IMR-90 (cell line): ENCODE data around the gene CD55. TPM values are rescaled to one million over a fixed set of nuclear protein-coding genes. Genes with fewer than 3 reads are reported as not detected.

Source experiments
- ATAC-seq: fragments of 200-7000 bp; cut with Tn5 transposase; 2 replicates; pipeline ENCODE4 v1.9.1; 2020; ENCODE audit warnings: low read depth, mild to moderate bottlenecking, moderate library complexity
- BruUV-seq: library from RNA; stranded (reverse); fragments of 400-500 nt; replicated peaks from 2 replicates; lab custom pipeline; 2021; lab: Mats Ljungman, UMichigan
- CTCF ChIA-PET: fragments of 300-600 bp; formaldehyde crosslinking; extraction: SDS; loops from one replicate; lab custom pipeline; 2021; ENCODE audit warnings: antibody characterized with exemption; lab: Yijun Ruan, JAX
- POLR2A ChIA-PET: fragments of 300-600 bp; sonication (Branson Sonifier 250); formaldehyde crosslinking; loops from one replicate; lab custom pipeline; 2022; ENCODE audit warnings: antibody characterized with exemption; ENCODE audit not compliant: unreplicated experiment; lab: Charles Lee
- DNase-seq: peaks from one replicate; pipeline ENCODE4 v3.0.0; 2013
- H2AFZ ChIP-seq: replicated peaks from 2 replicates; pipeline ENCODE3; 2013; ENCODE audit warnings: low read length, mild to moderate bottlenecking; ENCODE audit not compliant: poor library complexity
- H2AK5ac ChIP-seq: 2 replicates; pipeline ENCODE4 v1.6.1; 2013; ENCODE audit warnings: low read depth, low read length, inconsistent platforms
- H2AK9ac ChIP-seq: replicated peaks from 2 replicates; pipeline ENCODE3; 2013; ENCODE audit warnings: mild to moderate bottlenecking, low read depth, low read length, moderate library complexity; ENCODE audit not compliant: poor library complexity
- H2BK120ac ChIP-seq: 2 replicates; pipeline ENCODE4 v1.6.1; 2013; ENCODE audit warnings: low read depth, low read length, inconsistent platforms
- H2BK15ac ChIP-seq: 3 replicates; pipeline ENCODE4 v1.6.1; 2013; ENCODE audit warnings: low read depth, low read length, inconsistent platforms
- H2BK20ac ChIP-seq: 2 replicates; pipeline ENCODE4 v1.6.1; 2013; ENCODE audit warnings: low read depth, mild to moderate bottlenecking, inconsistent platforms, low read length, moderate library complexity
- H2BK5ac ChIP-seq: 2 replicates; pipeline ENCODE4 v1.6.1; 2013; ENCODE audit warnings: mild to moderate bottlenecking, low read depth, low read length, inconsistent platforms; ENCODE audit not compliant: poor library complexity, severe bottlenecking
- H3K14ac ChIP-seq: replicated peaks from 2 replicates; pipeline ENCODE4 v1.6.1; 2013; ENCODE audit warnings: low read depth, low read length, inconsistent platforms
- H3K18ac ChIP-seq: 2 replicates; pipeline ENCODE4 v1.6.1; 2013; ENCODE audit warnings: low read depth, low read length, control low read depth
- H3K23ac ChIP-seq: 2 replicates; pipeline ENCODE4 v1.6.1; 2013; ENCODE audit warnings: low read depth, low read length, inconsistent platforms
- H3K27ac ChIP-seq: 2 replicates; pipeline ENCODE4 v1.5.1; 2013; ENCODE audit warnings: mild to moderate bottlenecking, control low read depth, low read length; ENCODE audit not compliant: insufficient read depth
- H3K27me3 ChIP-seq: 2 replicates; pipeline ENCODE4 v1.6.1; 2013; ENCODE audit warnings: low read length; ENCODE audit not compliant: control insufficient read depth, insufficient read depth
- H3K36me3 ChIP-seq: 2 replicates; pipeline ENCODE4 v1.6.1; 2013; ENCODE audit warnings: low read length, mixed read lengths; ENCODE audit not compliant: control insufficient read depth, insufficient read depth
- H3K4ac ChIP-seq: 2 replicates; pipeline ENCODE4 v1.6.1; 2013; ENCODE audit warnings: low read depth, low read length, inconsistent platforms
- H3K4me1 ChIP-seq: 2 replicates; pipeline ENCODE4 v1.6.1; 2013; ENCODE audit warnings: low read length, mixed read lengths; ENCODE audit not compliant: control insufficient read depth, insufficient read depth
- H3K4me2 ChIP-seq: 2 replicates; pipeline ENCODE4 v1.6.1; 2013; ENCODE audit warnings: low read depth, mild to moderate bottlenecking, control low read depth, low read length, moderate library complexity
- H3K4me3 ChIP-seq: 2 replicates; pipeline ENCODE4 v1.5.1; 2013; ENCODE audit warnings: low read depth, mild to moderate bottlenecking, control low read depth, low read length, moderate library complexity; ENCODE audit not compliant: insufficient read depth
- H3K56ac ChIP-seq: 2 replicates; pipeline ENCODE4 v1.6.1; 2013; ENCODE audit warnings: low read length, inconsistent platforms; ENCODE audit not compliant: insufficient read depth; ENCODE audit errors: extremely low read depth
- H3K79me1 ChIP-seq, 2 experiments: 2 replicates each; pipeline ENCODE4 v1.6.1; 2013; ENCODE audit warnings: low read length in 2 of 2, inconsistent platforms in 1 of 2, low read depth in 1 of 2
- H3K9ac ChIP-seq: 2 replicates; pipeline ENCODE4 v1.6.1; 2013; ENCODE audit warnings: low read depth, low read length, control low read depth
- H3K9me1 ChIP-seq: 2 replicates; pipeline ENCODE4 v1.6.1; 2013; ENCODE audit warnings: low read length, inconsistent platforms; ENCODE audit not compliant: insufficient read depth
- H3K9me3 ChIP-seq: 2 replicates; pipeline ENCODE4 v1.6.1; 2013; ENCODE audit warnings: low read length; ENCODE audit not compliant: control insufficient read depth, insufficient read depth
- H4K20me1 ChIP-seq: 2 replicates; pipeline ENCODE4 v1.6.1; 2013; ENCODE audit warnings: low read length, inconsistent platforms; ENCODE audit not compliant: insufficient read depth
- H4K5ac ChIP-seq: 2 replicates; pipeline ENCODE4 v1.6.1; 2013; ENCODE audit warnings: mild to moderate bottlenecking, low read depth, low read length, control low read depth
- H4K8ac ChIP-seq, 2 experiments: 2 replicates each; pipeline ENCODE4 v1.6.1; 2013; ENCODE audit warnings: low read depth in 2 of 2, low read length in 2 of 2, control low read depth in 1 of 2, inconsistent platforms in 1 of 2
- H4K91ac ChIP-seq: 2 replicates; pipeline ENCODE4 v1.6.1; 2013; ENCODE audit warnings: low read depth, low read length, inconsistent platforms; ENCODE audit not compliant: insufficient read depth
- CEBPB ChIP-seq: IDR thresholded peaks from 2 replicates; pipeline ENCODE4 v1.6.1; 2012; ENCODE audit warnings: low read depth, low read length, improper control_type of control experiment
- WGBS, 2 experiments: methylation state at CpG; one replicate each; pipeline versions ENCODE4 v1.1.5 to v1.1.7; 2013; ENCODE audit warnings: missing lambda C conversion rate in 2 of 2; ENCODE audit not compliant: insufficient read length in 1 of 2; ENCODE audit errors: extremely low coverage in 2 of 2; 5-methylcytosine and 5-hydroxymethylcytosine counted together
- dilution Hi-C: fragments of 300-500 bp; cut with HindIII; formaldehyde crosslinking; loops from one replicate; pipeline ENCODE4 v1.14.3; 2018; ENCODE audit warnings: low sequenced_read_pairs; ENCODE audit not compliant: unreplicated experiment
- in situ Hi-C: fragments of 300-500 bp; cut with MboI; formaldehyde crosslinking; loops from 3 replicates; pipeline ENCODE4 v1.14.3; 2019; ENCODE audit warnings: low sequenced_read_pairs, inconsistent platforms, mixed read lengths
- intact Hi-C: fragments of 100-400 bp; cut with micrococcal nuclease; formaldehyde crosslinking; loops from 2 replicates; pipeline ENCODE4 v1.10.0; 2022
- polyA plus RNA-seq, 3 experiments: library from polyadenylated mRNA; depleted of rRNA; stranded (reverse); fragments of >200 nt; gene quantifications; 2 replicates each; pipeline ENCODE4 v1.2.3, GENCODE V29; 2012; ENCODE audit warnings: low replicate concordance in 1 of 3
- total RNA-seq: library from RNA; depleted of rRNA; stranded (reverse); fragments of >200 nt; gene quantifications from 2 replicates; pipeline ENCODE4 v1.2.3, GENCODE V29; 2012; rRNA removed
- TF ChIP-seq, protein P1 (sequence below): fragments of 150-350 bp; IDR thresholded peaks from 2 replicates; pipeline ENCODE4 v1.6.1; 2017; ENCODE audit warnings: mild to moderate bottlenecking, antibody characterized with exemption, low read length, low read depth

The CD55 gene
- total and polyA plus RNA-seq, 2 of the 4 experiments (the other 2 are of a cell fraction), result 6.6 to 11.5 TPM

- Histone ChIP-seq H3K9me1 (no peaks in the 10 kb centered on the region), H3K27ac (no peak overlapping the region), H3K79me1 (no peaks in the 10 kb centered on the region), H3K27me3 (peaks cover 5% of the 10 kb centered on the region), H3K14ac (no peak overlapping the region), H3K56ac (no peak overlapping the region), H3K9ac (no peak overlapping the region), H4K20me1 (no peaks in the 10 kb centered on the region), H3K9me3 (no peaks in the 10 kb centered on the region), H2AK9ac (no peak overlapping the region), H3K4me2 (no peak overlapping the region), H3K4ac (no peak overlapping the region), H3K18ac (no peak overlapping the region), H2AK5ac (no peak overlapping the region), H2AFZ (no peak overlapping the region), H4K91ac (no peak overlapping the region), H3K23ac (no peak overlapping the region), H2BK15ac (no peak overlapping the region), H4K5ac (no peak overlapping the region), H2BK5ac (no peak overlapping the region), H4K8ac (no peak overlapping the region), H3K36me3 (no peaks in the 10 kb centered on the region), H2BK120ac (no peak overlapping the region), H2BK20ac (no peak overlapping the region), H3K4me1 (no peaks in the 10 kb centered on the region), H3K4me3 (no peak overlapping the region)
- in situ Hi-C loops, result loop anchor here (5.0 kb wide), 1 partner anchor 315 kb away; no protein-coding TSS in a partner anchor
- intact Hi-C loops, result loop anchor here (5.0 to 10.0 kb wide), 2 partner anchors 225 to 493 kb away; no protein-coding TSS in a partner anchor
- peak; percentile 13 for DNase-seq
- no TSS peak for BruUV-seq
- ATAC-seq, result no peak
- dilution Hi-C loops, result no loop called here
- POLR2A ChIA-PET, result no interaction called here
- CTCF ChIA-PET, result no interaction called here
- no CpG with 5 or more reads among the region's 1 CpG for WGBS, 2 experiments
- TF ChIP-seq, protein P1, sequence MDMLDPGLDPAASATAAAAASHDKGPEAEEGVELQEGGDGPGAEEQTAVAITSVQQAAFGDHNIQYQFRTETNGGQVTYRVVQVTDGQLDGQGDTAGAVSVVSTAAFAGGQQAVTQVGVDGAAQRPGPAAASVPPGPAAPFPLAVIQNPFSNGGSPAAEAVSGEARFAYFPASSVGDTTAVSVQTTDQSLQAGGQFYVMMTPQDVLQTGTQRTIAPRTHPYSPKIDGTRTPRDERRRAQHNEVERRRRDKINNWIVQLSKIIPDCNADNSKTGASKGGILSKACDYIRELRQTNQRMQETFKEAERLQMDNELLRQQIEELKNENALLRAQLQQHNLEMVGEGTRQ, result no peak
- peak; percentile 78 for TF ChIP-seq CEBPB
Observed at GRCh38 chr1:207407655-207408260, 86.3 kb downstream of the CD55 start.

Other genes starting within 250 kb of the CD55 start
- not detected in 2 replicates for gene C4BPB, start 232.8 kb upstream of the CD55 start, total RNA-seq
- gene C4BPB, start 232.8 kb upstream of the CD55 start, polyA plus RNA-seq (2012; rRNA removed), result not detected in 2 replicates
- gene C4BPA, start 217.4 kb upstream of the CD55 start, total RNA-seq, result not detected in 2 replicates
- gene C4BPA, start 217.4 kb upstream of the CD55 start, polyA plus RNA-seq (2012; rRNA removed), result not detected in 2 replicates
- not detected in 2 replicates for gene CR2, start 132.7 kb downstream of the CD55 start, total RNA-seq
- not detected in 2 replicates for gene CR2, start 132.7 kb downstream of the CD55 start, polyA plus RNA-seq (2012; rRNA removed)
- not detected in 2 replicates for gene CR1, start 174.5 kb downstream of the CD55 start, total RNA-seq
- not detected in 2 replicates for gene CR1, start 174.5 kb downstream of the CD55 start, polyA plus RNA-seq (2012; rRNA removed)